Karpas-422 (cell line): ENCODE results near the gene SERPINB6. TPM values are rescaled to one million over a fixed set of nuclear protein-coding genes. Genes with fewer than 3 reads are reported as not detected.
"Not testable (repeated sequence)": the region's sequence is repeated elsewhere in the genome, so short reads cannot be mapped to it uniquely, and the experiment has no call there.

Experiments
- DNase-seq: peaks from one replicate; pipeline ENCODE4 v3.0.0-alpha.2; 2015
- H2AFZ ChIP-seq: fragments of 200-600 bp; sonication (generic); 2 replicates; pipeline ENCODE4 v1.6.1; 2014; ENCODE audit warnings: antibody characterized with exemption, low read length, mixed read lengths
- H3K27ac ChIP-seq: fragments of 200-600 bp; sonication (generic); 2 replicates; pipeline ENCODE4 v1.5.1; 2014; ENCODE audit warnings: mild to moderate bottlenecking, low read length, moderate library complexity
- H3K27me3 ChIP-seq: fragments of 200-600 bp; sonication (generic); 2 replicates; pipeline ENCODE4 v1.6.1; 2014; ENCODE audit warnings: low read length, mixed read lengths
- H3K36me3 ChIP-seq: fragments of 200-600 bp; sonication (generic); 2 replicates; pipeline ENCODE4 v1.6.1; 2014; ENCODE audit warnings: low read length, mixed read lengths; ENCODE audit not compliant: insufficient read depth
- H3K4me1 ChIP-seq: fragments of 200-600 bp; sonication (generic); 2 replicates; pipeline ENCODE4 v1.6.1; 2014; ENCODE audit warnings: mild to moderate bottlenecking, low read length, mixed read lengths
- H3K4me2 ChIP-seq: fragments of 200-600 bp; sonication (generic); 2 replicates; pipeline ENCODE4 v1.6.1; 2014; ENCODE audit warnings: low read length, low read depth, mild to moderate bottlenecking; ENCODE audit not compliant: poor library complexity, severe bottlenecking
- H3K4me3 ChIP-seq: fragments of 200-600 bp; sonication (generic); 2 replicates; pipeline ENCODE4 v1.5.1; 2014; ENCODE audit warnings: mild to moderate bottlenecking, antibody characterized with exemption, low read length, mixed read lengths
- H3K79me2 ChIP-seq: fragments of 200-600 bp; sonication (generic); 2 replicates; pipeline ENCODE4 v1.6.1; 2014; ENCODE audit warnings: mild to moderate bottlenecking, low read length, mixed read lengths
- H3K9ac ChIP-seq: fragments of 200-600 bp; sonication (generic); 2 replicates; pipeline ENCODE4 v1.6.0; 2014; ENCODE audit warnings: low read length
- H3K9me2 ChIP-seq: fragments of 200-600 bp; sonication (generic), shearing (Covaris generic); replicated peaks from 2 replicates; pipeline ENCODE4 v1.6.0; 2014; ENCODE audit warnings: mild to moderate bottlenecking, low read length, moderate library complexity; ENCODE audit not compliant: insufficient read depth
- H3K9me3 ChIP-seq: fragments of 300-700, 200-600 bp; sonication (generic); 2 replicates; pipeline ENCODE4 v1.6.1; 2014; ENCODE audit warnings: low read length, mixed read lengths
- H4K20me1 ChIP-seq: fragments of 200-600 bp; sonication (generic); 2 replicates; pipeline ENCODE4 v1.6.1; 2014; ENCODE audit warnings: mild to moderate bottlenecking, antibody characterized with exemption, low read length, low read depth; ENCODE audit not compliant: insufficient read depth
- total RNA-seq: library from RNA; depleted of rRNA; stranded (reverse); fragments of >200 nt; shearing (Covaris generic); gene quantifications from 2 replicates; pipeline ENCODE4 v1.2.3, GENCODE V29; 2014; ENCODE audit warnings: low replicate concordance

Gene SERPINB6
- total RNA-seq, 1 experiment from 2014 or later: not detected

- H3K4me2 ChIP-seq, H3K4me3 ChIP-seq: not testable (repeated sequence)
Measured at GRCh38 chr6:2972219-2972487, 786 bp upstream of the SERPINB6 start.

GRCh38 chr6:2970753-2971419 is 481 bp downstream of the SERPINB6 start:
- Histone ChIP-seq H3K4me1 (peaks cover 5% of the 10 kb centered on the region; the same call in 1 of the 2 replicates), H3K9me3 (no peaks in the 10 kb centered on the region), H2AFZ (no peak overlapping the region), H3K9me2 (no peaks in the 10 kb centered on the region), H3K79me2 (no peaks in the 10 kb centered on the region), H3K27me3 (no peaks in the 10 kb centered on the region), H3K36me3 (no peaks in the 10 kb centered on the region), H3K4me3 (no peak overlapping the region), H3K27ac (no peak overlapping the region), H3K4me2 (no peak overlapping the region), H4K20me1 (no peaks in the 10 kb centered on the region), H3K9ac (no peak overlapping the region)
- DNase-seq: no peak

More at GRCh38 chr6:2972219-2972487, 786 bp upstream of the SERPINB6 start:
- not testable (repeated sequence) for H2AFZ ChIP-seq, H3K79me2 ChIP-seq, DNase-seq, H3K9me2 ChIP-seq, H3K36me3 ChIP-seq, H3K4me1 ChIP-seq, H3K27ac ChIP-seq, H3K9ac ChIP-seq, H3K27me3 ChIP-seq, H3K9me3 ChIP-seq, H4K20me1 ChIP-seq

- Histone ChIP-seq H3K79me2 (no peaks in the 10 kb centered on the region), H3K9me2 (no peaks in the 10 kb centered on the region), H3K9ac (no peak overlapping the region), H4K20me1 (no peaks in the 10 kb centered on the region), H3K4me3 (no peak overlapping the region), H3K36me3 (no peaks in the 10 kb centered on the region), H3K9me3 (no peaks in the 10 kb centered on the region), H3K4me1 (peaks cover 5% of the 10 kb centered on the region; the same call in 1 of the 2 replicates), H3K4me2 (no peak overlapping the region), H3K27ac (no peak overlapping the region), H3K27me3 (no peaks in the 10 kb centered on the region), H2AFZ (no peak overlapping the region)
- no peak for DNase-seq
Measured at GRCh38 chr6:2970034-2970685, 1.2 kb downstream of the SERPINB6 start.

- no peak overlapping the region for H3K27ac ChIP-seq
- no peaks in the 10 kb centered on the region for H3K36me3 ChIP-seq
- H3K4me1 ChIP-seq: peaks cover 5% of the 10 kb centered on the region; the same call in 1 of the 2 replicates
- no peak overlapping the region for H3K4me2 ChIP-seq
- no peak overlapping the region for H2AFZ ChIP-seq
- no peaks in the 10 kb centered on the region for H3K9me2 ChIP-seq
- no peaks in the 10 kb centered on the region for H4K20me1 ChIP-seq
- H3K27me3 ChIP-seq: no peaks in the 10 kb centered on the region
- no peak for DNase-seq
- no peaks in the 10 kb centered on the region for H3K9me3 ChIP-seq
- no peak overlapping the region for H3K9ac ChIP-seq
- H3K4me3 ChIP-seq: no peak overlapping the region
- H3K79me2 ChIP-seq: no peaks in the 10 kb centered on the region
Measured at GRCh38 chr6:2969549-2969948, 1.8 kb downstream of the SERPINB6 start.

- Histone ChIP-seq H3K4me2 (no peak overlapping the region), H3K9ac (no peak overlapping the region)
Measured at GRCh38 chr6:2968600-2969135, 2.7 kb downstream of the SERPINB6 start.

GRCh38 chr6:2967936-2968335 is 3.4 kb downstream of the SERPINB6 start:
- no peaks in the 10 kb centered on the region for H3K9me2 ChIP-seq
- no peaks in the 10 kb centered on the region for H3K79me2 ChIP-seq
- no peak overlapping the region for H3K4me3 ChIP-seq
- H2AFZ ChIP-seq: no peak overlapping the region
- no peaks in the 10 kb centered on the region for H3K9me3 ChIP-seq
- H3K36me3 ChIP-seq: no peaks in the 10 kb centered on the region
- no peak overlapping the region for H3K27ac ChIP-seq
- H3K4me2 ChIP-seq: no peak overlapping the region
- no peak for DNase-seq
- H3K9ac ChIP-seq: no peak overlapping the region
- H3K4me1 ChIP-seq: peaks cover 5% of the 10 kb centered on the region; the same call in 1 of the 2 replicates
- H4K20me1 ChIP-seq: no peaks in the 10 kb centered on the region
- no peaks in the 10 kb centered on the region for H3K27me3 ChIP-seq

More at GRCh38 chr6:2968600-2969135, 2.7 kb downstream of the SERPINB6 start:
- no peak overlapping the region for H3K4me3 ChIP-seq
- H3K9me3 ChIP-seq: no peaks in the 10 kb centered on the region
- no peak overlapping the region for H2AFZ ChIP-seq
- H3K36me3 ChIP-seq: no peaks in the 10 kb centered on the region
- H3K79me2 ChIP-seq: no peaks in the 10 kb centered on the region
- no peaks in the 10 kb centered on the region for H3K27me3 ChIP-seq
- peaks cover 5% of the 10 kb centered on the region; the same call in 1 of the 2 replicates for H3K4me1 ChIP-seq
- H3K9me2 ChIP-seq: no peaks in the 10 kb centered on the region
- H3K27ac ChIP-seq: no peak overlapping the region
- H4K20me1 ChIP-seq: no peaks in the 10 kb centered on the region
- no peak for DNase-seq

- no peaks in the 10 kb centered on the region for H4K20me1 ChIP-seq
- H3K27me3 ChIP-seq: no peaks in the 10 kb centered on the region
- H3K9ac ChIP-seq: no peak overlapping the region
- peaks cover 5% of the 10 kb centered on the region; the same call in 1 of the 2 replicates for H3K4me1 ChIP-seq
- H2AFZ ChIP-seq: no peak overlapping the region
- H3K27ac ChIP-seq: no peak overlapping the region
- H3K9me2 ChIP-seq: no peaks in the 10 kb centered on the region
- no peak overlapping the region for H3K4me3 ChIP-seq
- H3K4me2 ChIP-seq: no peak overlapping the region
- H3K36me3 ChIP-seq: no peaks in the 10 kb centered on the region
- H3K9me3 ChIP-seq: no peaks in the 10 kb centered on the region
- no peaks in the 10 kb centered on the region for H3K79me2 ChIP-seq
- DNase-seq: no peak
Measured at GRCh38 chr6:2966347-2966746, 5.0 kb downstream of the SERPINB6 start.

- Histone ChIP-seq H3K4me1 (peaks cover 6% of the 10 kb centered on the region; the same call in 1 of the 2 replicates), H3K79me2 (no peaks in the 10 kb centered on the region), H3K9me2 (no peaks in the 10 kb centered on the region), H3K4me2 (no peak overlapping the region), H4K20me1 (no peaks in the 10 kb centered on the region), H3K9me3 (no peaks in the 10 kb centered on the region), H3K4me3 (no peak overlapping the region), H3K36me3 (no peaks in the 10 kb centered on the region), H2AFZ (no peak overlapping the region), H3K27me3 (no peaks in the 10 kb centered on the region), H3K9ac (no peak overlapping the region), H3K27ac (no peak overlapping the region)
- DNase-seq: no peak
Measured at GRCh38 chr6:2964793-2965505, 6.4 kb downstream of the SERPINB6 start.
